Upper lobe of left lung (tissue), 6 donors: ENCODE results near the gene CD7. TPM values are rescaled to one million over a fixed set of nuclear protein-coding genes. Genes with fewer than 3 reads are reported as not detected.

Experiments
- ATAC-seq, 2 donors: fragments of 200-7000 bp; cut with Tn5 transposase; one replicate each; pipeline ENCODE4 v1.9.1; 2022; ENCODE audit warnings: mild to moderate bottlenecking in 2 of 2, moderate library complexity in 2 of 2; ENCODE audit not compliant: low FRiP score in 2 of 2
- DNase-seq, 2 donors: peaks; one replicate each; pipeline ENCODE4 v3.0.0-alpha.2; 2019 to 2020
- H3K27ac ChIP-seq, 4 donors: fragments of 200-600 bp; sonication (generic); one replicate each; pipeline ENCODE4 v1.5.1; 2016 to 2019
- H3K27me3 ChIP-seq, 4 donors: fragments of 200-600 bp; sonication (generic); one replicate each; pipeline ENCODE4 v1.5.1; 2017 to 2019
- H3K36me3 ChIP-seq, 4 donors: fragments of 200-600 bp; sonication (generic); one replicate each; pipeline ENCODE4 v1.5.1; 2016 to 2019
- H3K4me1 ChIP-seq, 4 donors: fragments of 200-600 bp; sonication (generic); one replicate each; pipeline ENCODE4 v1.5.1; 2018 to 2019
- H3K4me3 ChIP-seq, 4 donors: fragments of 200-600 bp; sonication (generic); one replicate each; pipeline ENCODE4 v1.5.1; 2017 to 2019; ENCODE audit warnings: mild to moderate bottlenecking in 2 of 4, moderate library complexity in 1 of 4
- H3K9me3 ChIP-seq, 4 donors: fragments of 200-600 bp; sonication (generic); one replicate each; pipeline ENCODE4 v1.5.1; 2018 to 2019
- EP300 ChIP-seq, 4 donors: sonication (generic); formaldehyde crosslinking; IDR thresholded peaks; one replicate each; pipeline ENCODE4 v1.5.1; 2017; ENCODE audit warnings: antibody characterized with exemption in 4 of 4, control low read depth in 2 of 4
- POLR2A ChIP-seq, 4 donors: fragments of 450-650 bp; IDR thresholded peaks; one replicate each; pipeline ENCODE4 v1.5.1; 2016 to 2017; ENCODE audit warnings: antibody characterized with exemption in 4 of 4, mild to moderate bottlenecking in 2 of 4
- POLR2AphosphoS5 ChIP-seq, 2 donors: sonication (generic); formaldehyde crosslinking; IDR thresholded peaks; one replicate each; pipeline ENCODE4 v1.5.1; 2017; ENCODE audit warnings: antibody characterized with exemption in 2 of 2
- WGBS, 2 donors: methylation state at CpG; one replicate each; pipeline ENCODE4 v1.1.5; 2017 to 2018; 5-methylcytosine and 5-hydroxymethylcytosine counted together
- total RNA-seq, 6 donors: library from RNA; depleted of rRNA in 4 of 6; stranded (reverse); fragments of >200 nt in 4 of 6; gene quantifications; one replicate each; pipeline versions ENCODE4 v1.1.0 to v1.2.1, GENCODE V29; 2016 to 2021
- TF ChIP-seq, protein P1 (sequence below), 6 experiments: fragments of 450-650 bp in 4 of 6; fragments of 200-600 bp in 2 of 6; sonication (generic) in 2 of 6; IDR thresholded peaks; one replicate each; pipeline ENCODE4 v1.5.1; 2016 to 2019; ENCODE audit warnings: antibody characterized with exemption in 6 of 6
- donor health status: DM: no; HTN: no; CAD: no; lungs with moderate emphysema.
- donor health status: DM: no; HTN: yes; CAD: no; lungs with severe emphysema.

The CD7 gene
- total RNA-seq, 6 donors from 2014 or later, result 5.2 to 24.7 (median 7.6) TPM

DNA sequence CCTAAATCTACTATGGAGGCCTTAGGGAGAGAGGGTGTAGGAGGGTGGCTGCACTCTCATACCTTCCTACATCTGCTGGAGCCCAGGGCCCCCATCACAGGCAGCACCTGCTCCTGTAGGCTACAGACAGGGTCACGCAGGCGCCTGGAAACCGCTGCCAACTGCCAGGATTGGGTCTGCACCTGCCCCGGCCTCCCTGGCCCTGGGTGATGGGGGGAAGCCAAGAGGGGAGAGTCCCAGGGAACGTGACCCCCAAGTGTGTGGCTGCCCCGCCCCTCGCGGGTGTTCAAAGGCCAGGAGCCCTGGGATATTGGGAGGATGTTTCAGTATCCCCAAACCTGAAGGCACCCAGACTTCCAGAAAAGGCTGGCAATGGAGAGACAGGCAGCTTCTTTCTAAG is 36.1 kb upstream of the CD7 start:
- no peak for ATAC-seq
- Histone ChIP-seq H3K27me3 (no peaks in the 10 kb centered on the region), H3K4me3 (no peak overlapping the region), H3K9me3 (no peaks in the 10 kb centered on the region), H3K36me3 (no peaks in the 10 kb centered on the region), H3K27ac (no peak overlapping the region), H3K4me1 (peaks cover 0 to 12% (median 6%) of the 10 kb centered on the region in 4 donors)
- WGBS, 2 donors, result 92% methylated on average over 8 of the region's 8 CpGs; no CpG with 5 or more reads in 1 of the 2 donors
- no peak for TF ChIP-seq POLR2A (IDR thresholded peaks at IDR 0.05)
- TF ChIP-seq, protein P1, sequence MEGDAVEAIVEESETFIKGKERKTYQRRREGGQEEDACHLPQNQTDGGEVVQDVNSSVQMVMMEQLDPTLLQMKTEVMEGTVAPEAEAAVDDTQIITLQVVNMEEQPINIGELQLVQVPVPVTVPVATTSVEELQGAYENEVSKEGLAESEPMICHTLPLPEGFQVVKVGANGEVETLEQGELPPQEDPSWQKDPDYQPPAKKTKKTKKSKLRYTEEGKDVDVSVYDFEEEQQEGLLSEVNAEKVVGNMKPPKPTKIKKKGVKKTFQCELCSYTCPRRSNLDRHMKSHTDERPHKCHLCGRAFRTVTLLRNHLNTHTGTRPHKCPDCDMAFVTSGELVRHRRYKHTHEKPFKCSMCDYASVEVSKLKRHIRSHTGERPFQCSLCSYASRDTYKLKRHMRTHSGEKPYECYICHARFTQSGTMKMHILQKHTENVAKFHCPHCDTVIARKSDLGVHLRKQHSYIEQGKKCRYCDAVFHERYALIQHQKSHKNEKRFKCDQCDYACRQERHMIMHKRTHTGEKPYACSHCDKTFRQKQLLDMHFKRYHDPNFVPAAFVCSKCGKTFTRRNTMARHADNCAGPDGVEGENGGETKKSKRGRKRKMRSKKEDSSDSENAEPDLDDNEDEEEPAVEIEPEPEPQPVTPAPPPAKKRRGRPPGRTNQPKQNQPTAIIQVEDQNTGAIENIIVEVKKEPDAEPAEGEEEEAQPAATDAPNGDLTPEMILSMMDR (IDR thresholded peaks at IDR 0.05), result no peak
- no peak for TF ChIP-seq POLR2AphosphoS5 (IDR thresholded peaks at IDR 0.05)
- no peak for TF ChIP-seq EP300 (IDR thresholded peaks at IDR 0.05)
- peak in 1 of 2 donors; percentile 56 for DNase-seq

DNA sequence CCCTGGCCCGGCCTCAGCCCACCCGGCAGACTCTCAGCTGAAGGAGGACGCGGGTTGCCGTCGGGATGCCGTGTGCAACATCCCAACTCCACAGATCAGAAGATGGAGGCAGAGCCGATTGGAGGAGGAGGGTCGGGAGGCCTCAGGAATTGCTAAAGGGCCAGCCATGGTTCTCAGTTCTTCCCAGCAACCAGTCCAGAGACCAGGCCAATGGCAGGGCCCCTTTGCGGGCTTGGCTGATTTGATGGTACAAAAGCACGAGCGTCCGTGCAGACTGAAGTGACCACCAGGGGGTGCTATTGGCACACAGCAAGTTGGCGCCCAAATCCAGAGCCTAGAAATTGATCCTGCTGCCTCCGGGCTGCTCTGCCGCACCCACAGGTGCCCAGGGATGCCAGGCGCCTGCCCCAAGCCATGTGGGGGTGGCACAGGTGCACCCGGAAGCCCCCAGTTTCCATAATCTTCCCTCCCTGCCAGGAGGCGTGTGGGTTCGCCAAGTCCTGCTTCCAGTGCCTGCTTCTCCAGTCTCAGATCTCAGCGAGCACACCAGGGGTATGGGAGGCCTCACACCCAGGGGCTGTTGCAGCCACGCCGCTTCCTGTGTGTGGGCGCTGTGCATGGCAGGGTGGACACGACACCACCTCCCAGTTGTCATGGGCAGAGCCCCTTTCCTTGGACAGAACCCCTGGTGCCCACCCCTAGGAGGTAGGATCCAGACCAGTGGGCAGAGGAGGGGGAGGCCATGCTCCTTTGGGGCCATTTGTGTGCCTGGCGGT is 34.5 kb upstream of the CD7 start:
- ATAC-seq, result peak; percentile 82 to 84
- H3K4me3 ChIP-seq, result no peak overlapping the region

DNA sequence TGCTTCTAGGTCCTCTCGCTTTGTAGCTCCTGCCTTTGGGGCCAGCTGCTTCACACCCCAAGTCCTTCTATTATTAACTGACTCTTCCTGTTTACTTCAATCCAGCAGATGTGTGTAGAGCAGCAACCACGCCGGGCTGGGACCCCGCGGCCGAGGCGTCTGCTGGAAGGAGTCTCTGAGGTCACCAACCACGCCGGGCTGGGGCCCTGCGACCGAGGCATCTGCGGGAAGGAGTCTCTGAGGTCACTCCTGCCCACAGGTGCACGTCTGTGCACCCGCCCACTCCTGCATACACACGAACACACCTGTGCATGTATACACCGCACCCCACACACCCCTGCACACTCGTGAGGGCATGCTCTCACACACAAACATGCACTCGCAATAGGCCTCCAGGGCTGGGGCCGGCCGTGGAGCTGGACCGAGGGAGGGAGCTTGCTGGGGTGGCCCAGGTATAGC is 33.9 kb upstream of the CD7 start:
- Histone ChIP-seq H3K4me1 (peaks cover 0 to 10% (median 6%) of the 10 kb centered on the region in 4 donors), H3K36me3 (no peaks in the 10 kb centered on the region), H3K9me3 (no peaks in the 10 kb centered on the region), H3K27me3 (no peaks in the 10 kb centered on the region), H3K27ac (no peak overlapping the region), H3K4me3 (no peak overlapping the region)
- TF ChIP-seq EP300 (IDR thresholded peaks at IDR 0.05), result no peak
- TF ChIP-seq, protein P1 (IDR thresholded peaks at IDR 0.05), result no peak
- no peak for TF ChIP-seq POLR2A (IDR thresholded peaks at IDR 0.05)
- no peak for TF ChIP-seq POLR2AphosphoS5 (IDR thresholded peaks at IDR 0.05)
- ATAC-seq (no peak), DNase-seq (peak in 1 of 2 donors; percentile 84)
- WGBS, 2 donors, result 47 to 62% methylated on average over 20 to 21 of the region's 21 CpGs

More for the DNA sequence above, 34.5 kb upstream of the CD7 start:
- 61 to 70% methylated on average over 3 to 16 of the region's 26 CpGs for WGBS, 2 donors
- DNase-seq, result peak; percentile 70 to 86
- H3K27ac ChIP-seq, result no peak overlapping the region
- peaks cover 0 to 12% (median 6%) of the 10 kb centered on the region in 4 donors for H3K4me1 ChIP-seq
- no peaks in the 10 kb centered on the region for H3K9me3 ChIP-seq
- H3K27me3 ChIP-seq, result no peaks in the 10 kb centered on the region
- H3K36me3 ChIP-seq, result no peaks in the 10 kb centered on the region
- TF ChIP-seq POLR2A (IDR thresholded peaks at IDR 0.05), result no peak
- TF ChIP-seq, protein P1 (IDR thresholded peaks at IDR 0.05), result peak; percentile 84 to 96 (median 93)

DNA sequence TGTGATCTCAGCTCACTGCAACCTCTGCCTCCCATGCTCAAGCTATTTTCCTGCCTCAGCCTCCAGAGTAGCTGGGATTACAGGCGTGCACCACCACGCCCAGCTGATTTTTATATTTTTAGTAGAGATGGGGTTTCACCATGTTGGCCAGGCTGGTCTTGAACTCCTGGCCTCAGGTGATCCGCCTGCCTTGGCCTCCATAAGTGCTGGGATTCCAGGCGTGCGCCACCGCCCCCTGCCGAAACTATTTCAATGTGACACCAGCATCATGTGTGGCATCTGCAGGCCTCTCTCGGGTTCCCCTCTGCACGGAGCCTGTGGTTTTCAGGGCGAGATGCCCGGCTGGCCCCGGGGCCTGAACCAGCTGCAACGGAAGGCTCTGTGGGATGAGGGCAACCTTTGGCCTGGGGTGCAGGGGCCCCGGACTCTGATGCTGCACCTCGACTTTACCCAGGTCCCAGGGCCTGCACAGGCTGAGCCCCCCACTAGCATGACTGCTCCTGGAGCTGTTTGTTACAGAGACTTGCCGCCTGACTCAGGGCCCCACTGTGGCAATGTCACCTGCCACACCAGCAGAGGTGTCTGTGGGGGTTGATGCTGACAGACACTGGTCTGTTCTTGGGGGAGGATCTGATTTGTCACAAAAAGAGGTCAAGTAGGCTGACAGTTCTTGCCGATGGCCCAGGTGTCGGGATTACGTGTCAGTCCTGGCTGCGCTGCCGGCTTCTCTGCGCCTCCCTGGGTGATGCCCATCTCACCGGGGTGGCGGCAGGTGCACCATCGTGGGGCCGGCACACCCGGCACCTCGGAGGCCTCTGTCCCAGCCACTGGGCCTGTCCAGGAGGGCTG is 33.0 kb upstream of the CD7 start:
- H3K36me3 ChIP-seq, result no peaks in the 10 kb centered on the region
- H3K27me3 ChIP-seq, result no peaks in the 10 kb centered on the region
- DNase-seq, result peak in 1 of 2 donors; percentile 81
- no peak overlapping the region for H3K4me3 ChIP-seq
- TF ChIP-seq POLR2A (IDR thresholded peaks at IDR 0.05) (no peak), POLR2AphosphoS5 (IDR thresholded peaks at IDR 0.05) (no peak), EP300 (IDR thresholded peaks at IDR 0.05) (no peak)
- TF ChIP-seq, protein P1 (IDR thresholded peaks at IDR 0.05), result no peak
- no peaks in the 10 kb centered on the region for H3K9me3 ChIP-seq
- 89 to 91% methylated on average over 7 to 28 of the region's 28 CpGs for WGBS, 2 donors
- H3K4me1 ChIP-seq, result peaks cover 0 to 9% (median under 1%) of the 10 kb centered on the region in 4 donors
- H3K27ac ChIP-seq, result no peak overlapping the region
- ATAC-seq, result no peak
